B cell (primary cell): ENCODE results near the gene GSTM3. TPM values are rescaled to one million over a fixed set of nuclear protein-coding genes. Genes with fewer than 3 reads are reported as not detected.

Experiments
- ATAC-seq: fragments of 200-7000 bp; cut with Tn5 transposase; one replicate; pipeline ENCODE4 v1.10.0; 2021; ENCODE audit warnings: low read depth, mild to moderate bottlenecking, moderate number of reproducible peaks, moderate library complexity
- CTCF ChIA-PET: fragments of 350-600 bp; sonication (Branson Sonifier 250); formaldehyde crosslinking; loops from one replicate; lab custom pipeline; 2021; ENCODE audit warnings: antibody characterized with exemption, inconsistent platforms; lab: Charles Lee
- POLR2A ChIA-PET: fragments of 350-600 bp; sonication (Branson Sonifier 250); formaldehyde crosslinking; loops from one replicate; lab custom pipeline; 2021; ENCODE audit warnings: antibody characterized with exemption; lab: Charles Lee
- DNase-seq: peaks from one replicate; pipeline ENCODE4 v3.0.0; 2013
- H2AFZ ChIP-seq: 2 replicates; pipeline ENCODE4 v1.6.1; 2012; ENCODE audit warnings: mild to moderate bottlenecking, low read depth, low read length; ENCODE audit not compliant: insufficient read depth, poor library complexity, severe bottlenecking
- H3K27ac ChIP-seq, 2 donors: 1 replicate in 1 of 2; 2 replicates in 1 of 2; pipeline ENCODE4 v1.5.1; 2012 to 2013; ENCODE audit warnings: low read length in 2 of 2, mild to moderate bottlenecking in 2 of 2, moderate library complexity in 1 of 2
- H3K27me3 ChIP-seq, 4 experiments: fragments of 200-600 bp in 1 of 4; sonication (generic) in 1 of 4; replicated peaks in 1 of 4; 1 replicate in 2 of 4; 2 replicates in 2 of 4; pipeline versions ENCODE4 v1.6.1 to v1.7.0; 2013 to 2016; ENCODE audit warnings: low read length in 3 of 4, mild to moderate bottlenecking in 2 of 4, mixed read lengths in 1 of 4, moderate library complexity in 1 of 4; ENCODE audit not compliant: insufficient read depth in 4 of 4, control insufficient read depth in 3 of 4; ENCODE audit errors: control extremely low read depth in 1 of 4
- H3K36me3 ChIP-seq, 2 experiments: replicated peaks in 1 of 2; 1 replicate in 1 of 2; 2 replicates in 1 of 2; pipeline versions ENCODE4 v1.6.1 to v1.7.1; 2013; ENCODE audit warnings: low read length in 1 of 2; ENCODE audit not compliant: insufficient read depth in 2 of 2, control insufficient read depth in 1 of 2; ENCODE audit errors: control extremely low read depth in 1 of 2, extremely low read depth in 1 of 2
- H3K4me1 ChIP-seq, 2 donors: fragments of 200-600 bp in 1 of 2; sonication (generic) in 1 of 2; 1 replicate in 1 of 2; 2 replicates in 1 of 2; pipeline versions ENCODE4 v1.5.1 to v1.6.1; 2013 to 2017; ENCODE audit warnings: low read length in 2 of 2; ENCODE audit not compliant: control insufficient read depth in 2 of 2, insufficient read depth in 2 of 2
- H3K4me2 ChIP-seq: replicated peaks from 2 replicates; pipeline ENCODE3; 2012; ENCODE audit warnings: mild to moderate bottlenecking, low read depth, low read length; ENCODE audit not compliant: poor library complexity, severe bottlenecking
- H3K4me3 ChIP-seq, 5 experiments: fragments of 200-600 bp in 1 of 5; sonication (generic) in 1 of 5; 1 replicate in 3 of 5; 2 replicates in 2 of 5; pipeline versions ENCODE4 v1.5.1 to v1.7.0; 2011 to 2016; ENCODE audit warnings: low read length in 4 of 5, mild to moderate bottlenecking in 4 of 5, low read depth in 2 of 5, control low read depth in 1 of 5, moderate library complexity in 1 of 5; ENCODE audit not compliant: insufficient read depth in 1 of 5; ENCODE audit errors: control extremely low read depth in 1 of 5, extremely low read depth in 1 of 5
- H3K79me2 ChIP-seq: fragments of 200-600 bp; sonication (generic); one replicate; pipeline ENCODE4 v1.6.0; 2016; ENCODE audit warnings: low read length; ENCODE audit not compliant: control insufficient read depth, insufficient read depth
- H3K9ac ChIP-seq: fragments of 200-600 bp; sonication (generic); 2 replicates; pipeline ENCODE4 v1.6.1; 2017; ENCODE audit warnings: mild to moderate bottlenecking, low read length, moderate library complexity
- H3K9me3 ChIP-seq, 3 donors: one replicate each; pipeline versions ENCODE4 v1.6.1 to v1.7.1; 2013; ENCODE audit warnings: low read length in 2 of 3; ENCODE audit not compliant: control insufficient read depth in 2 of 3, insufficient read depth in 1 of 3; ENCODE audit errors: control extremely low read depth in 1 of 3
- H4K20me1 ChIP-seq: 2 replicates; pipeline ENCODE4 v1.6.0; 2012; ENCODE audit warnings: mild to moderate bottlenecking, low read length; ENCODE audit not compliant: insufficient read depth, control insufficient read depth, poor library complexity, severe bottlenecking
- H3K27ac Mint-ChIP-seq: one replicate; pipeline ENCODE4 v1.8.0; 2021; ENCODE audit warnings: mixed read lengths
- H3K27me3 Mint-ChIP-seq: one replicate; pipeline ENCODE4 v1.8.0; 2021; ENCODE audit warnings: mixed read lengths
- H3K4me1 Mint-ChIP-seq: one replicate; pipeline ENCODE4 v1.8.0; 2021; ENCODE audit warnings: mixed read lengths
- H3K4me3 Mint-ChIP-seq: one replicate; pipeline ENCODE4 v1.8.0; 2021; ENCODE audit warnings: mixed read lengths
- H3K9me3 Mint-ChIP-seq: one replicate; pipeline ENCODE4 v1.8.0; 2022; ENCODE audit warnings: mixed read lengths; ENCODE audit not compliant: insufficient read depth
- EZH2 ChIP-seq: IDR thresholded peaks from 2 replicates; pipeline ENCODE4 v1.6.1; 2012; ENCODE audit warnings: borderline replicate concordance, low read depth, mild to moderate bottlenecking, moderate library complexity, low read length; ENCODE audit not compliant: insufficient read depth, poor library complexity, severe bottlenecking
- WGBS: methylation state at CpG from one replicate; pipeline ENCODE4 v1.1.5; 2013; ENCODE audit warnings: missing lambda C conversion rate; ENCODE audit not compliant: insufficient coverage; 5-methylcytosine and 5-hydroxymethylcytosine counted together
- intact Hi-C: fragments of 100-400 bp; cut with micrococcal nuclease; formaldehyde crosslinking; loops from one replicate; pipeline ENCODE4 v1.10.0; 2022
- polyA plus RNA-seq: library from polyadenylated mRNA; depleted of rRNA; stranded (reverse); fragments of >200 nt; gene quantifications from 2 replicates; pipeline ENCODE4 v1.2.3, GENCODE V29; 2012
- total RNA-seq, 2 donors: library from RNA; stranded (reverse); fragments of 120-200 nt in 1 of 2; gene quantifications; 1 replicate in 1 of 2; 2 replicates in 1 of 2; pipeline versions ENCODE4 v1.2.3 to v1.2.4, GENCODE V29; 2013 to 2022
- TF ChIP-seq, protein P1 (sequence below): fragments of 200-600 bp; IDR thresholded peaks from one replicate; pipeline ENCODE4 v1.8.0; 2022; ENCODE audit warnings: antibody characterized with exemption, mild to moderate bottlenecking

Gene GSTM3
- total and polyA plus RNA-seq, 2 donors (not counting 1 experiment from before 2014, with no cell fraction given) = 1.9 to 2.8 TPM

- Mint-ChIP-seq H3K27me3 (peaks cover 41% of the 10 kb centered on the region), H3K9me3 (no peaks in the 10 kb centered on the region), H3K4me1 (peaks cover 17% of the 10 kb centered on the region), H3K27ac (peak overlapping the region; percentile 54), H3K4me3 (peak overlapping the region; percentile 89)
- H3K9ac ChIP-seq = peak overlapping the region; percentile 65
- H3K27me3 ChIP-seq = peaks cover 0 to 44% (median 18%) of the 10 kb centered on the region in 4 experiments
- CTCF ChIA-PET = interaction anchor here (1.1 to 1.8 kb wide), 5 partner anchors 37 to 245 kb away, joined by 3 to 5 read pairs (median 3); partner anchors contain the start of genes AHCYL1 and GSTM1
- no peaks in the 10 kb centered on the region for H3K36me3 ChIP-seq
- peak overlapping the region; percentile 27 to 65 (median 62) for H3K4me3 ChIP-seq
- H3K4me2 ChIP-seq = peak overlapping the region; percentile 96
- POLR2A ChIA-PET = no interaction called here
- H3K4me1 ChIP-seq = peaks cover 11 to 16% of the 10 kb centered on the region in 2 donors
- H4K20me1 ChIP-seq = no peaks in the 10 kb centered on the region
- 2% methylated on average over 83 of the region's 86 CpGs for WGBS
- no peaks in the 10 kb centered on the region for H3K79me2 ChIP-seq
- TF ChIP-seq, protein P1, sequence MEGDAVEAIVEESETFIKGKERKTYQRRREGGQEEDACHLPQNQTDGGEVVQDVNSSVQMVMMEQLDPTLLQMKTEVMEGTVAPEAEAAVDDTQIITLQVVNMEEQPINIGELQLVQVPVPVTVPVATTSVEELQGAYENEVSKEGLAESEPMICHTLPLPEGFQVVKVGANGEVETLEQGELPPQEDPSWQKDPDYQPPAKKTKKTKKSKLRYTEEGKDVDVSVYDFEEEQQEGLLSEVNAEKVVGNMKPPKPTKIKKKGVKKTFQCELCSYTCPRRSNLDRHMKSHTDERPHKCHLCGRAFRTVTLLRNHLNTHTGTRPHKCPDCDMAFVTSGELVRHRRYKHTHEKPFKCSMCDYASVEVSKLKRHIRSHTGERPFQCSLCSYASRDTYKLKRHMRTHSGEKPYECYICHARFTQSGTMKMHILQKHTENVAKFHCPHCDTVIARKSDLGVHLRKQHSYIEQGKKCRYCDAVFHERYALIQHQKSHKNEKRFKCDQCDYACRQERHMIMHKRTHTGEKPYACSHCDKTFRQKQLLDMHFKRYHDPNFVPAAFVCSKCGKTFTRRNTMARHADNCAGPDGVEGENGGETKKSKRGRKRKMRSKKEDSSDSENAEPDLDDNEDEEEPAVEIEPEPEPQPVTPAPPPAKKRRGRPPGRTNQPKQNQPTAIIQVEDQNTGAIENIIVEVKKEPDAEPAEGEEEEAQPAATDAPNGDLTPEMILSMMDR = no peak
- TF ChIP-seq EZH2 = no peak
- H3K27ac ChIP-seq = no peak overlapping the region
- DNase-seq (peak; percentile 83), ATAC-seq (peak; percentile 97)
- peaks cover 0 to 6% (median 0%) of the 10 kb centered on the region in 3 donors for H3K9me3 ChIP-seq
- intact Hi-C loops = loop anchor here (1.0 to 2.0 kb wide), 2 partner anchors 53 to 244 kb away; partner anchors contain the start of genes AHCYL1 and GSTM1
- peak overlapping the region; percentile 90 for H2AFZ ChIP-seq
Observed at GRCh38 chr1:109739738-109740614, 862 bp downstream of the GSTM3 start.
